NCI-H82 treated with DMSO at 0.1 percent for 48 hours (cell line): Measurements from ENCODE around the gene UTP20.

Experiments
- DNase-seq: peaks from one replicate; lab custom pipeline; 2025; ENCODE audit not compliant: unreplicated experiment; lab: John Stamatoyannopoulos, UW

UTP20 gene

DNA sequence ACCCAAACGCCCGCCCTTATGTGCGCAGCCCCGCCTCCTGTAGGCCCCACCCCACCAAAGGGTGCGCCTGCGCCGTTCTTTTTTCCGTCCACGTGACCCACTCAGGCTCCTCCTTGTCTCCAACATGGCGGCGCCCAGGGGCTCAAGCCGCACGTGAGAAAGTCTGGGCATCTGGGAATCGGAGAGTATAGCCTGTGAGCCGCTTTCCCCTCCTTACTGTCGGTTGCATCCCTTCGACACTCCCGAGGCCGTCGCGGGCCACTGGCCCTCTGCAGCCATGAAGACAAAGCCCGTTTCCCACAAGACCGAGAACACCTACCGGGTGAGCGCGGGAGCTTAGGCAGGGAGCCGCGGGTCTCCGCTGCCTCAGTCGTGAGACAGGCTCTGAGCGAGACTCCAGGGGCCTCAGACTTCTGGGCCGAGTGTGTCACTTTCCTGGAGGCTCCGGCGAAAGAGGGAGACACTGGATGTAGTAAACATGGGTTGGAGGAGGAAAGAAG, at the start of gene UTP20:
TSS of gene UTP20 (plus strand) at position 100 of the 500 bp plus-strand sequence. CDS start at position 278, 178 bp downstream.
- peak; percentile 81 for DNase-seq

DNA sequence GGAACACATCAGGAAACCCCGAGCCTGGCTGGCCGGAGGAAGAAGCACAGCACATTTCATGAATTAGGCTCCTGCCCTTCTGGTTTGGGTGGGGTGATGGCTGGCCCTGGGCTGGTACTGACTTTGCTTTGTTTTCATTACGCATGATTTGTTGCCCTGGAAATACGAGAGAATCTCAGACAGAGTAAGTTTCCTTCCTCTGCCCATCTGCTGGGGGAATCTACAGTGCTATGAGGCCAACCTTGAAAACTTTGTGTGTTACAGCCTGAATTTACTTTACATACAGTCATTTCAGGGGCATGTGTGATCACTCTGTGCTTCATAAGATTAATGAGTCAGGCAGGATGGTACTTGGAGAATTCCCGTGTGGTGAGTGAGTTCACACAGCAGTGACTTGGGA, 49.4 kb upstream of the UTP20 start:
- no peak for DNase-seq

DNA sequence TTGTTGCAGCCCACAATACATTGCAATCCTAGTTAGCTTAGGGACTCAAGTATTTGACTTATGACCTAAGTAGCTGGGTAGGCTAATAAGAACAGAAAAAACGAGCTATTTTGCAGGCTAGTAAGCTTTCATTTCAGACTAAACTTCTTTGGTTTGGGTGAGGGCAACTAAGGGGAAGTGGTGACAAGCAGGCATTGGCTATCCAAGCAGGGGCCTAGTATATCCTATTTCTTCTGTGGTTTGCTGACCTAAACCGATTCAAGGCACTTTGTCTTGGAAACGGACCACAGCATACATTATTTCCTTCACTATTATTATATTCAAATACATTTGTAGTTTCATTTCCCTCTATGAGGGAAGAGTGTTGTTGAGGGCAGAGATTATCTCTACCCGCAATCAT, 48.3 kb upstream of the UTP20 start:
- DNase-seq: no peak

DNA sequence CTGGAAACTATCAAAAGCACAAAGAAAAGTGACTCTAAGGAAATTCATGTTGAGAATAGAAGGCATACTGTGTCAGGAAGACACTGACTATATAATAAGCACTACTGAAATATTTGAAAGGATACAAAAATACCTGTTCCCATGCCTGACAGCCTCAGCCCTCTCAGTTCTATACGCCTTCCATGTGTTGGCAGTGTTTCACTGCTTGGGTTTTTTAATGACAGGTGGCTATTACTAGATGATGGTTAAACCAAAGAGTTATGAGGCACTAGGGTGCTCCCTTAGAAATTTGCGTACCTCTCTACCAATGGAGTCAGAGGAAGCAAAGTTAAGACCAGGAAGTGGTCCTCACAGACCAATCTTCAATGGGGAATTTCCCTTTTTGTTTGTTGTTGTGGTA, 44.2 kb upstream of the UTP20 start:
- no peak for DNase-seq

DNA sequence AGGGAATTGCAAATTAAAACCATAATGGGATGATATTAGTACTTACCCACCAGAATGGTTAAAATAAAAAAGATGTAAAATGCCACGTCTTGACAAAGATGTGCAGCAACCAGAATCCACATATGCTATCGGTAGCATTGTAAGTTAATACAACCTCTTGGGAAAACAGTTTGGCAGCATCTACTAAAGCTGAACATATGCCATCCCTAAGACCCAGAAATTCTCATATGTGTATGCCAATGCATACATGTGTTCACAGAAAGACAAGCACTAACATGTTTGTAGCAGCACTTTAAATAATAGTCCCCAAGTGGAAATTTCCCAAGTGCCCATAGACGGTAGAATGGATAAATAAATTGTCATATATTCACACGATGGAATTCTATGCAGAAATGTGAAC, 41.6 kb upstream of the UTP20 start:
- no peak for DNase-seq

DNA sequence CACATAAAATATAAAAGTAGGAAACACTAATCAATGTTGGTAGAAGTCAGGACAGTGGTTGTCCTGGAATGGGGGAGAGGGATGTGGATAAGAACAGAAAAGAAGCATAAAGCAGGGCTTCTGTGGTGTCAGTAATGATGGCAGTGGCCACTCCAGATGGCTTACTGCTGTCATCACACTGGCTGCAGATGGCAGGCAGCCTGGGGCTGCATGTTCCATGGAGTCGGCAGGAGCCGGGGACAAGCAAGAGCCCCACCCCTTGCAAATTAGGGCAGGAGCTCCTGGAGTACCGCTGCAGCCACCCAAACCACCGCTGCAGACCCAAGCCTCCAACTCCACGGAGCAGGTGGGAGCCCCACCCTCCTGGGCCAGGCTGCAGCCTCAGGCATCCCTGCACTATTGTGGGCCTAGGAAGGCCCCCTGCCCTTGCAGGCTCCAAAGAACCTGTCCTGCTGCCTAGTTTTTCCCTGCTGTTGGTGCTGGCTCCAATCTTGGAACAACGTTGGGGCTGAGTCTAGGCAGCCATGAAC, 41.0 kb upstream of the UTP20 start:
- DNase-seq: no peak

DNA sequence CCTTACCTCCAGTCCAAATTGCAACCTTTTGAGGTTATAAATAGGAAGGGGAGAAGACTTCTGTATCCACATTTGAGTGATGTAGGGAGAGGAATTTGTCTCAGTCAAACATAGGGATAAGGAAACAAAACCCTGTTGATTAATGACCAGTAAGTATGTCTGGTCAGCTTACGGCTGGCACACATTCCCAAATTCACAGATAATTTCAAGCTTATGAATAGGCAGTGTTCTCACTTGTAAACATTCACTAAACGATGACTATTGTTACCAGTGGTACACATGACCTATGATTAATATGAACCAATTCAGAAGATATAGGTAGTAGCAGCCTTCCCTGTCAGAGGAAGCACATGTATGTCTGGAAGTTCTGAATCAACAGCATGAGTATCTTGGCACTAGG, 36.8 kb upstream of the UTP20 start:
- DNase-seq: no peak

DNA sequence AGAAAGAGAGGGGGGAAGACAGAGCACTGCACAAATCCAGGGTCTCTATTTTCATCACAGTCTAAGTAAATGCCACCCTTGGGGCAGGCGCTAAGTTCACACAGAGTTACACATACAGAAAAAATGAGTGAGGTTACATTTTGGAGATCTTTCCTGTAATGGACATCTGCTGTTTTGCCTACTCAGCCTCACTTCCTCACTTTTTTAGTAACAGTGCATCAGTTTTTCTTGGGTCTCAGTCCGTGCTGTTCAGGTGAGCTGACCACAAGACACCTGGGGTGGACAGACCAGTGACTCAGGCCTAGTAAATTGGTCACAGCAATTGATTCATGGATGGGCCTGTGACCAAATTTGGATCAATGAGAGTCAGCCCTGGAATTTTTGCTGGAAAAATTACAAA, 36.3 kb upstream of the UTP20 start:
- DNase-seq: no peak

DNA sequence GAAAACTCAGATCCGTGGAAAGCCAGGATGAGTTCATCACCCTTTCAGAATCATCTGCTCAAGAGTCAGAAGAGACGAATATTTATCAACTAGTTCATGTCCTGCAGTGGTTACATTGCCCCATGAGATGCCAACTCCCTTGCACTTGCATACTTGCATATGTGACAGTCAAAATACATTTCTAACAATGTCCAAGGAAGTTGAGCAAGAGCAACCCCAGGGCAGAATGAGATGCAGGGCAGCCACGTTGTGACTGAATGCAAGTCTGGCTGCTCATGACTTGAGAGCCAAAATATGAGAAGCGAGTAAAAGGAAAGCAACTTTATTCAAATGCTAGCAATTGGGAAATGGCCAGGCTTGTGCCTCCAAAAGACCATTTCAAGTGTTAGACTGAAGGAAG, 23.6 kb upstream of the UTP20 start:
- no peak for DNase-seq

DNA sequence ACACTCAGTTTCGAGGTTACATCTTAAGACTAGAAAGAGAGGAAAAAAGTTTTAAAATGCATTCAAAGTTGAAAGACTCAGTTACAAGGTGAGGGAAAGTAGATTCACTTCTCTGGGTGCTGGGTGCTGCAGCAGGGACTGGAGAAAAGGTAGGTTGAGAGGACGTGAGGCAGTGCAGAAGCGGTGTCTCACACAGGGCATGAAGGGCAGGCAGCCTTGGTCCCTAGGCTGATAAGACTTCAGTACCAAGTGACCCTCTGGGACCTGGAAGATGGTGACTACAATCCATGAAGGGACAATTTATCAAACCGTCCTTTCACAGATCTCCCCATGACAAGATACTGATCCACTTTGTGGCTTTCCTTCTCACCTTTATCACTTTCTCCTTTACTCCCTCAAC, 22.5 kb upstream of the UTP20 start:
- DNase-seq: no peak

DNA sequence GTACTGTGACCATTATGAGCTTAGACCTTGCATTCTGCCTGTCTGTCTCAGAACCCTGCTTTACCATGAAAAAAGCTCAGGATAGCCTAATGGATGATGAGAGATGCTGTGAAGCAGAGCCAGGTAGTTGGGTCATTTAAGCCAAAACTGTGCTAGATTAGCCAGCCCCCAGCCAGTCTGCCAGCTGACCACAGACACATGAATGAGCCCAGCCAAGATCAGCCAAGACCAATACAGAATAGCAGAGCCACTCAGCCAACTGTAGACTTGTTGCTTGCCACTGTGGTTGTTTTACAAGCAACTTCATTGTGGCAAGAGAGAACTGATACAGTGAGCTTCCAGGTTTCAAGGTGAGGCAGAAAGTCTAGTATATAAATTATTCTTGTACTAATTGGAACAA, 12.8 kb upstream of the UTP20 start:
- DNase-seq: no peak

DNA sequence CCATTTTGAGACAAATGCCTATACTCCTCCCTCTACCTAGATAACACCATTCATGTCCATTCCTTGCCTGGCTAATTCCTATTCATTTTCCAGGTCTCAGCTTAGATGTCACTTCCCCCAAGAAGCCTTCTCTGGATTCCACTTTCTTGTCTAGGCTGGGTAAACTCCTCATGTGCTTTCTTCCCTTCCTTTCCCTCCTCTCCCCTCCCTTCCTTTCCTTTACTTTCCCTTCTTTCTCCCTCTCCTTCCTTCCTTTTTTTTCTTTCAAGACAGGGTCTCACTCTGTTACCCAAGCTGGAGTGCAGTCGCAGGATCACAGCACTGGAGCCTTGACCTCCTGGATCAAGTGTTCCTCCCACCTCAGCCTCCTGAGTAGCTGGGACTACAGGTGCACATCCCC, 3.5 kb upstream of the UTP20 start:
- DNase-seq: no peak

DNA sequence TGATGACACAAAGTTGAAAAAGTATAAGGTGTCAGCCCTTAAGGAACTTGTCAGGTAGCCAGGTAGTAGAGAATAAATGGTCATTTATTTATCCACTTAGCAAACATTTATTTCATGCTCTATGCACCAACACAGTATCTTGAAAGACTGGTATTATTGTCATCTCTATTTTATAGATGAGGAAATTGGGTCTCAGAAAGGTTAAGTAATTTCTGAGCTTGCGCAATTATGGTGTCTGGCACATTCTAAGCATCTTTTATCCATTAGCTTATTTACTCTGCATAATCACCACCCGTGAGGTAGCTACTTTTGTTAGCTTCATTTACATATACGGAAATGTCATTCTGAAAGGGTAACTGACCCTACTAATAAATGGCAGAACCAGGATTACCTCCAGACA, 2.5 kb upstream of the UTP20 start:
- no peak for DNase-seq

DNA sequence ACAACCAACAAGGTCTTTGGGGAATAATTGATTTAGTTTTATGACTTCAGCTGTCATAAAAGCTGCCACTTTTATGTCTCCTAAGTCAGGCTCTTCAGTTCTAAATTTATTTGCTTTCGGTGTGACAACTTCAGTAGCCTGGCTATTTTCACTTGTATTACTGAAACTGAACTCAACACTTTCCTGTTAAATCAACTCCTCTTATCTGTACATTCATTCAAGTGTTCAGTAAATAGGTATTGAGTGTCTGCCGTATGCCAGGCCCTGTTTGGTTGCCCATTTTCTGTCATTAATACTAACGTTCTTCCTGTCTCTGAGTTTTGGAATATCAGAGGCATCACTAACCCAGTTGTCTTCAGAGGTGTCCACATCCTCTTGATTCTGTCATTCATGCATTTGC, 7.5 kb downstream of the UTP20 start:
- DNase-seq: no peak

DNA sequence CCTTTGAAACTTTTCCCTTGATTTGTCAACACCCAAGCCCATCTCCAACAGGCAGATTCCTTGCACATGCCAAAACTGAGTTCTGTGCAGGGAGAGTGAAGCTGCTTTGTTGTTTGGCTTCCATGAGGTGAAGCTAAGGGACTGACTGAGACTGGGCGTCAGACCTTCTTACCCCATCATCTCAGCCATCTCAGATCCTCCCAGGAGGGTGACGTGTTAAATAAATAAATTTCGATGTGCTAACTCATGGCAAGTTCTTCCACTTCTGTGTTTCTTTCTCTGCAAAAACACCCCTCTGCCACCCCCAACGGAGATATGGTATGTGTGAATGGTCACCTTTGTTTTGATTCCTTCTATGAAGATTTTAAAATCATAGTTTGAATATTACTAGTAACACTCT, 17.8 kb downstream of the UTP20 start:
- DNase-seq: no peak

DNA sequence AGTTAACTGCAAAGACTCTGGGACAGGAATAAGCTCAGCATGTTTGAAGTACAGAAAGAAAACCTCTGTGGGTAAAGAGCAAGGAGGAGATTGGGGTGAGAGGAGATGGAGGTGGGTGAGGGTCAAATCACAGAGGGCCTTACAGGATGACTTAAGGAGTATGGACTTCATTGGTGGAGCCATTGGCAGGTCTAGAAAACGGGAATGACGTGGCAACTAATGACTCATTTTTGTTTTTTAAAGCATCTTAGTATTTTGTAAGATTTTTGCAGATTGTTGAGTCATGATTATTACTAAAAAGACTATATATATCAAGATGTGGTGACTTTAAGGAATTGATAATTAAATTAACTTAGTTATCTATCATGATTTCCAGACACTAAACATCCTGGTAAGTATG, 18.5 kb downstream of the UTP20 start:
- no peak for DNase-seq

DNA sequence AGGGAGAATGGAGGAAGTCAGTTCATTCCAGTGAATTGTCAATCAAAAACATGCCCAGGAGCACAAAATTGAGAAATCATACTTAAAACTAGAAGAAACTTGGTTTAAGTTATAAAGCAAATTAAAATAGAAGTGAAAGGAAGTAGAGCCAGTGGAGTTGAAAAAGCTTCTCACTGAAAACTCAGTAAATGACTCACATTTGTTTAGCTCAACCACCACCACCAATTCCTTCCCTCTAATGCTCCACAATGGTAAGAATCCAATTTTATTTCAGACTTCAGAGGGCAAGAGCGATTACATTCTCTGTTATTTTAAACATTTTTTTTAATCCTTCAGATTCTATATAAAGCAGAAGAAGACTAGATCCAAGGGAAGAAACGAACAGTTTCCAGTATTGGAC, 19.4 kb downstream of the UTP20 start:
- no peak for DNase-seq

DNA sequence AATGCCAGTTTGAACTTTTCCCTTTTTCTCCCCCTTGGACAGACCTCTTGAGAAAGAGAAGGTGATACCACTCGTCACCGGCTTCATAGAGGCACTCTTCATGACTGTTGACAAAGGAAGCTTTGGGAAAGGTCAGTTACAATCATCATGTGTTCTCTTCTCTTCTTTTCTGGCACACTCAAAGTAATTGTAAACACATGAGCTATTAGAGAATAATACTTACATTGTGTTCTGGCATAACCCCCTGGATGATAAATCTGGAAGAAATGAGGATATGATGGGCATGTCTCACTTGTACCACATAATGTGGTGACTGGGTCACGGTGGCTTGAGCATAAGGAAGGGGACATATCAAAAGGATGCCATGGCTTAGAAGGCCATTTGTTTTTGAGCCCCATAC, 20.0 kb downstream of the UTP20 start:
- DNase-seq: no peak

DNA sequence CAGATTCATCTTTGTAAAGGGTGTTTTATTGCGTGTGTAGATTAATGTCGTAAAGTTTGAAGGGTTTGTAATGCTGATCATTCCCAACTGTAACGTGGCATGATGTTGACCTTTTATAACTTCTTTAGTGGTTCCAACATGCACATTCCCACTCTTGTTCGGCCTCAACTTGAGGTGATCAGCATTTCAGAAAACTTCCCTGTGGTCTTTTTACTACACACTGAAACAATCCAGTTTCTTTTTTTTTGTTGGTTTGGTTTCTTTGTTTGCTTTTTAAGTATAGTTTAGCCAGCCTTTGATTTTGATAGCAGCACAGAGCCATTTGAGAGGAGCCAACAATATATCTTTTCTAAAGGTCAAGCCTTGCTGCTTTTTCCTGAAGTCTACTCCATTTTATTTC, 22.8 kb downstream of the UTP20 start:
- no peak for DNase-seq

DNA sequence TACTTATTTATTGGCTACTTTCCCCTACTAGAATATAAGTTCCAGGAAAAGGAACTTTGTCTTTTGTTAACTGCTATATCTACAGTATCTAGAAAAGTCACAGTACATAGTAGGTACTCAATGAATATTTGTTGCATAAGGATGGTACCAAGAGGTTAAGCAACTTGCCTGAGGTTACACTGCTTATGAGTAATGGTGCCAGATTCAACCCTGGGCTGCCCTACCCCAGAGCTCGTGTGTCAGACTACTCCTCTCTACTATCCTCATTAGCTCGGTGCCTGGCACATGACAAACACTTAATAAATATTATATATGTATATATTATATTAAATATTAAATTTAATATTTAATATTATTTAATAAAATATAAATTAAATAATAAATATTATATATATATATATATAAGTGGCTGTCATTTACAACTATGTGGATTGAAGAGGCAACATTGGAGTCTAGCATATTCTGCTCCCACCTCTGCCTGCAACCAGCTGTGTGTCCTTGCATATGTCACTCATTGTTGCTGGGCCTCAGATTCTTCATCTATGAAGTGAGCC, 25.4 kb downstream of the UTP20 start:
- no peak for DNase-seq

DNA sequence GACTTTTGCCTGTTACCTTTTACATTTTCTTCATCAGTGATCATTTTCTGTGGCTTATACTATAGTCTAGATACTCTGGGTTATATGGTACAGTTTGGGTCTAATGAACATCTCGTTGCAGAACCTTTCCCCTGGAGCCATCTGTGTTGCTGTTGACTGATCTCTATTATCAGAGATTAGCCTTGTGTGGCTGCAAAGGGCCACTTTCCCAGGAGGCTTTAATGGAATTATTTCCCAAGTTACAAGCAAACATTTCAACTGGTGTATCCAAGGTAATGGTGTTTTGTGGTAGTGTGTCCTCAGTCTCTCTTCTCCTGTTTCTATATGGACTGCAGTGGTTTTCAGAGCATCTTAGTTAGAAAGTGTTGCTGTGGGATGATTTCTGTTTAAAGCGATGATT, 25.9 kb downstream of the UTP20 start:
- peak; percentile 84 for DNase-seq

DNA sequence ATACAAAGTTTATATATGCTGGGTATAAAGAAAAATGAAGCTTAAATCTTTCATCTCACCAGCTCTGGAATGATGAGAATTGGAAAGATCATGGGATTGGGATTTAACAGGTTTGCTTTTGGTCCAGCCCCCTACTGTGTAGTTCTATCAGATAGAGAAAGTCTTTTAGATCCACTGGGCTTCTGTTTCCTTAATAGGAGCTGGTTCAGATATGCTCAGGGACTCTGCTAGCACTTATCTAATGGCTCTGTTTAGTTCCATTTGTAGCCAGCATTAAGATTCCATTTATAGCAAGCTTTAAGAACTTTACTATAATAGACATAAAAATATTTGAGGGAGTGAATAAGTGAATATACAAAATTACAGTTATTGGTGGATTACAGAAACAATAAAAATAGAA, 42.6 kb downstream of the UTP20 start:
- DNase-seq: no peak

DNA sequence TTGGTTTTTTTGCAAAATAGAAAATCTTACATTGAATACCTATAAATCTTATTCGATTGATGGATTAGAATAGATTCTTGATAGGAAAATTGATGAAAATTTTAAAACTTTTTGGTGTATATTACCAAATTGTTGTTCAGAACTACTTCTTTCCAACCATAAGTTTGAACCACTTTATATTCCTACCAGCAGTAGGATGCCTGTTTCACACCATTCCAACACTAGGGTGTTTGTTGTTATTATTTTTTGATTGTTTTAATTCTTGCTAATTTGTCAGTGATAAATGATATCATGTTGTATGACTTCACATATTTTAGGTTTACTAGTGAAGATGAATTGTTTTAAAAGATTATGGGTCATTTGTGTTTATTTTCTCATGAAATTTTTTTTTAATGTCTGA, 43.4 kb downstream of the UTP20 start:
- no peak for DNase-seq
